Panc1 (cell line): ENCODE data around the gene XXYLT1. TPM values are rescaled to one million over a fixed set of nuclear protein-coding genes. Genes with fewer than 3 reads are reported as not detected.

Source experiments
- ATAC-seq: fragments of 200-7000 bp; cut with Tn5 transposase; 2 replicates; pipeline ENCODE4 v1.9.1; 2020; ENCODE audit warnings: mild to moderate bottlenecking, moderate library complexity
- BruUV-seq: library from RNA; stranded (reverse); fragments of 400-500 nt; replicated peaks from 2 replicates; lab custom pipeline; 2021; lab: Mats Ljungman, UMichigan
- CTCF ChIA-PET: fragments of 300-600 bp; sonication (Branson Sonifier 250); formaldehyde crosslinking; loops from one replicate; lab custom pipeline; 2022; ENCODE audit warnings: antibody characterized with exemption; lab: Charles Lee
- POLR2A ChIA-PET: fragments of 300-600 bp; sonication (Branson Sonifier 250); formaldehyde crosslinking; loops from one replicate; lab custom pipeline; 2022; ENCODE audit warnings: antibody characterized with exemption; lab: Charles Lee
- DNase-seq: peaks from one replicate; pipeline ENCODE4 v3.0.0-alpha.2; 2010; ENCODE audit warnings: low read depth, low spot score
- H3K27ac ChIP-seq: 2 replicates; pipeline ENCODE4 v1.5.1; 2011; ENCODE audit warnings: mild to moderate bottlenecking, low read length, inconsistent platforms
- H3K27me3 ChIP-seq: fragments of 200-500 bp; sonication (Bioruptor generic); 2 replicates; pipeline ENCODE4 v1.6.0; 2014; ENCODE audit warnings: low read length, inconsistent platforms; ENCODE audit not compliant: control insufficient read depth, insufficient read depth
- H3K36me3 ChIP-seq: fragments of 200-500 bp; sonication (Bioruptor generic); 2 replicates; pipeline ENCODE4 v1.5.1; 2014; ENCODE audit warnings: inconsistent platforms, mild to moderate bottlenecking, low read length, moderate library complexity; ENCODE audit not compliant: control insufficient read depth, insufficient read depth
- H3K4me1 ChIP-seq: 2 replicates; pipeline ENCODE4 v1.5.1; 2011; ENCODE audit warnings: inconsistent platforms, mild to moderate bottlenecking, low read length, moderate library complexity; ENCODE audit not compliant: control insufficient read depth, insufficient read depth
- H3K4me3 ChIP-seq, 2 experiments: 2 replicates each; pipeline ENCODE4 v1.5.1; 2011 to 2012; ENCODE audit warnings: low read depth in 2 of 2, low read length in 2 of 2, mild to moderate bottlenecking in 2 of 2, inconsistent platforms in 1 of 2, moderate library complexity in 1 of 2
- H3K9me3 ChIP-seq: fragments of 200-500 bp; sonication (Bioruptor generic); 2 replicates; pipeline ENCODE4 v1.5.1; 2014; ENCODE audit warnings: low read depth, mild to moderate bottlenecking, inconsistent platforms, low read length, moderate library complexity; ENCODE audit not compliant: control insufficient read depth, insufficient read depth
- POLR2AphosphoS5 ChIP-seq: IDR thresholded peaks from 2 replicates; pipeline ENCODE4 v1.6.1; 2012; ENCODE audit warnings: mild to moderate bottlenecking, low read depth, low read length, moderate library complexity
- SIN3A ChIP-seq: IDR thresholded peaks from 2 replicates; pipeline ENCODE4 v1.6.1; 2012; ENCODE audit warnings: low read depth, mild to moderate bottlenecking, low read length, moderate library complexity, borderline replicate concordance; ENCODE audit not compliant: insufficient read depth
- TCF7L2 ChIP-seq: IDR thresholded peaks from 2 replicates; pipeline ENCODE4 v1.6.1; 2011; ENCODE audit warnings: mild to moderate bottlenecking, low read depth, low read length, inconsistent platforms
- in situ Hi-C: cut with HindIII; loops from 2 replicates; pipeline ENCODE4 v1.10.0; 2016; ENCODE audit warnings: low sequenced_read_pairs, low pct_unique_long_range_greater_than_20kb
- intact Hi-C: fragments of 100-400 bp; cut with micrococcal nuclease; formaldehyde crosslinking; loops from one replicate; pipeline ENCODE4 v1.10.0; 2022; ENCODE audit not compliant: unreplicated experiment
- total RNA-seq: library from RNA; stranded (reverse); gene quantifications from one replicate; pipeline ENCODE4 v1.2.1, GENCODE V29; 2021; ENCODE audit not compliant: unreplicated experiment
- TF ChIP-seq, protein P1 (sequence below): fragments of 450-650 bp; IDR thresholded peaks from 2 replicates; pipeline ENCODE4 v1.5.1; 2017; ENCODE audit warnings: mild to moderate bottlenecking
- TF ChIP-seq, protein P2 (sequence below), 2 experiments: IDR thresholded peaks; 2 replicates each; pipeline ENCODE4 v1.6.1; 2011 to 2012; ENCODE audit warnings: low read depth in 2 of 2, control low read depth in 1 of 2, low read length in 1 of 2, mild to moderate bottlenecking in 1 of 2, moderate library complexity in 1 of 2; ENCODE audit not compliant: insufficient read depth in 1 of 2

Gene XXYLT1
- total RNA-seq, 1 experiment from 2014 or later: 26.0 TPM

DNA sequence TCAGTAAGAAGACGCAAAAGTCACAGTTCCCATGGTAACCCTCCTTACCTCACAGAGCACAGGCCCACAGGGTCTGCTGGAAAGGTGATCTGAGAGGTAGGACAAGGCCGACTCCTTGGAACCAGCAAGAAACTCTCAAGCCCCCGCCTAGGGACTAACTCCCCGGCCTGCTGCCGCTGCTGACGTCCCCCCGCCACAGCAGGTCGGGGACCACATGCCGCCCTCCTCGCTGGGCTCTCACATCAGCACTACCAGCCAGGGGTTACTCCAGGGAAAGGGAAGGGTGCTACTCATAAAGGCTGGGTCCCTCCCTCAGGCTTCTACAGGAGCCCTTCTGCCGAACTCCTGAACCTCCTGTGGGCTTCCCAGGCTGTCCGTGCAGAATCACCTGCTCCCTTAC, 94.2 kb downstream of the XXYLT1 start:
- H3K9me3 ChIP-seq: no peaks in the 10 kb centered on the region
- DNase-seq (no peak), ATAC-seq (no peak)
- ChIA-PET POLR2A (no interaction called here), CTCF (no interaction called here)
- no TSS peak for BruUV-seq
- TF ChIP-seq TCF7L2 (no peak), POLR2AphosphoS5 (no peak), SIN3A (no peak)
- TF ChIP-seq, protein P1, sequence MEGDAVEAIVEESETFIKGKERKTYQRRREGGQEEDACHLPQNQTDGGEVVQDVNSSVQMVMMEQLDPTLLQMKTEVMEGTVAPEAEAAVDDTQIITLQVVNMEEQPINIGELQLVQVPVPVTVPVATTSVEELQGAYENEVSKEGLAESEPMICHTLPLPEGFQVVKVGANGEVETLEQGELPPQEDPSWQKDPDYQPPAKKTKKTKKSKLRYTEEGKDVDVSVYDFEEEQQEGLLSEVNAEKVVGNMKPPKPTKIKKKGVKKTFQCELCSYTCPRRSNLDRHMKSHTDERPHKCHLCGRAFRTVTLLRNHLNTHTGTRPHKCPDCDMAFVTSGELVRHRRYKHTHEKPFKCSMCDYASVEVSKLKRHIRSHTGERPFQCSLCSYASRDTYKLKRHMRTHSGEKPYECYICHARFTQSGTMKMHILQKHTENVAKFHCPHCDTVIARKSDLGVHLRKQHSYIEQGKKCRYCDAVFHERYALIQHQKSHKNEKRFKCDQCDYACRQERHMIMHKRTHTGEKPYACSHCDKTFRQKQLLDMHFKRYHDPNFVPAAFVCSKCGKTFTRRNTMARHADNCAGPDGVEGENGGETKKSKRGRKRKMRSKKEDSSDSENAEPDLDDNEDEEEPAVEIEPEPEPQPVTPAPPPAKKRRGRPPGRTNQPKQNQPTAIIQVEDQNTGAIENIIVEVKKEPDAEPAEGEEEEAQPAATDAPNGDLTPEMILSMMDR: no peak
- TF ChIP-seq, protein P2, sequence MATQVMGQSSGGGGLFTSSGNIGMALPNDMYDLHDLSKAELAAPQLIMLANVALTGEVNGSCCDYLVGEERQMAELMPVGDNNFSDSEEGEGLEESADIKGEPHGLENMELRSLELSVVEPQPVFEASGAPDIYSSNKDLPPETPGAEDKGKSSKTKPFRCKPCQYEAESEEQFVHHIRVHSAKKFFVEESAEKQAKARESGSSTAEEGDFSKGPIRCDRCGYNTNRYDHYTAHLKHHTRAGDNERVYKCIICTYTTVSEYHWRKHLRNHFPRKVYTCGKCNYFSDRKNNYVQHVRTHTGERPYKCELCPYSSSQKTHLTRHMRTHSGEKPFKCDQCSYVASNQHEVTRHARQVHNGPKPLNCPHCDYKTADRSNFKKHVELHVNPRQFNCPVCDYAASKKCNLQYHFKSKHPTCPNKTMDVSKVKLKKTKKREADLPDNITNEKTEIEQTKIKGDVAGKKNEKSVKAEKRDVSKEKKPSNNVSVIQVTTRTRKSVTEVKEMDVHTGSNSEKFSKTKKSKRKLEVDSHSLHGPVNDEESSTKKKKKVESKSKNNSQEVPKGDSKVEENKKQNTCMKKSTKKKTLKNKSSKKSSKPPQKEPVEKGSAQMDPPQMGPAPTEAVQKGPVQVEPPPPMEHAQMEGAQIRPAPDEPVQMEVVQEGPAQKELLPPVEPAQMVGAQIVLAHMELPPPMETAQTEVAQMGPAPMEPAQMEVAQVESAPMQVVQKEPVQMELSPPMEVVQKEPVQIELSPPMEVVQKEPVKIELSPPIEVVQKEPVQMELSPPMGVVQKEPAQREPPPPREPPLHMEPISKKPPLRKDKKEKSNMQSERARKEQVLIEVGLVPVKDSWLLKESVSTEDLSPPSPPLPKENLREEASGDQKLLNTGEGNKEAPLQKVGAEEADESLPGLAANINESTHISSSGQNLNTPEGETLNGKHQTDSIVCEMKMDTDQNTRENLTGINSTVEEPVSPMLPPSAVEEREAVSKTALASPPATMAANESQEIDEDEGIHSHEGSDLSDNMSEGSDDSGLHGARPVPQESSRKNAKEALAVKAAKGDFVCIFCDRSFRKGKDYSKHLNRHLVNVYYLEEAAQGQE (IDR thresholded peaks at IDR 0.05; ENCODE audit: insufficient read depth in 1 of 2, low read depth in 2 of 2, low read length in 1 of 2): no peak
- in situ Hi-C loops: no loop called here
- no peak overlapping the region for H3K4me3 ChIP-seq
- H3K36me3 ChIP-seq: no peaks in the 10 kb centered on the region
- no peak overlapping the region for H3K27ac ChIP-seq
- H3K4me1 ChIP-seq: peaks cover 2% of the 10 kb centered on the region
- no peaks in the 10 kb centered on the region for H3K27me3 ChIP-seq
- intact Hi-C loops: no loop called here

DNA sequence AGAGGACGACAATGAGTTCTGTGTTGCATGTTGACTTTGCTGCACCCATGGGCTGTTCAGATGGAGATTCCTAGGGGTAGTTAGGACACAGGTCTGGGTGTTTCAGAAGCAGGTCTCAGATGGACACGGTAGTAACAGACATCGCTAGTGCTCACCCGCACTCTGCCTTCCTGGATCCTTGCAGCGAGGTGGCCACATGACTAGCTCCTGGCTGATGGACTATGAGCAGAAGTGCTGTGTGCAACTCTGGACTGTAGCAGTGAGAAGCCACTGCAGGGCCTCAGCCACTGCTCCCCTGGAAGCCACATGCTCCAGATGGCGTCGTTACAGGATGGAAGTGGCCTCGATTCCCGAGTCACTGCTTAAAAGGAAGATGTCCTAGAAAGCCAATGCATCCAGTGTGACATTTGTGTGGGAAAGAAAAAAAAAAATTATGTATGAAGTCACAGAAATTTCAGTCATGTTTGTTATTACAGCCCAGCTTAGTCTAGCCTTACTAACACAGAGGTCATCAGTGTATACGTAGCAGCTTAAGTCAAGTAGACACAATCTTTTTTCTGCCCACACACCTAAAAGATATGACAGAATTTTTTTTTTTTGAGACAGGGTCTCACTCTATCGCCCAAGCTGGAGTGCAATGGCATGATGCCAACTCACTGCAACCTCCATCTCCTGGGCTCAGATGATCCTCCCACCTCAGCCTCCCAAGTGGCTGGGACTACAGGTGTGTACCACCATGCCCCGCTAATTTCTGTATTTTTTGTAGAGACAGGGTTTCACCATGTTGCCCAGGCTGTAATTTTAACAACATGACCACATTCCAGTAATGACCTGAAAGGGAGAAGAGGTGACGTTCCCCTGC, 95.3 kb downstream of the XXYLT1 start:
- DNase-seq (no peak), ATAC-seq (no peak)
- Histone ChIP-seq H3K27ac (no peak overlapping the region), H3K9me3 (no peaks in the 10 kb centered on the region), H3K4me1 (no peaks in the 10 kb centered on the region), H3K27me3 (no peaks in the 10 kb centered on the region), H3K36me3 (no peaks in the 10 kb centered on the region), H3K4me3 (no peak overlapping the region)
- BruUV-seq: no TSS peak
- POLR2A ChIA-PET: no interaction called here
- intact Hi-C loops: no loop called here
- in situ Hi-C loops: no loop called here
- TF ChIP-seq POLR2AphosphoS5 (no peak), SIN3A (no peak), TCF7L2 (no peak)
- TF ChIP-seq, protein P2 (IDR thresholded peaks at IDR 0.05; ENCODE audit: insufficient read depth in 1 of 2, low read depth in 2 of 2, low read length in 1 of 2): no peak
- TF ChIP-seq, protein P1: no peak
- CTCF ChIA-PET: no interaction called here
